ENCODE data around the gene NUP155. TPM values are rescaled to one million over a fixed set of nuclear protein-coding genes. Genes with fewer than 3 reads are reported as not detected.
"Not testable (repeated sequence)": the region's sequence is repeated elsewhere in the genome, so short reads cannot be mapped to it uniquely, and the experiment has no call there.

NUP155 gene
- total RNA-seq, 1 donor, result 25.0 TPM

- TF ChIP-seq, protein P1, sequence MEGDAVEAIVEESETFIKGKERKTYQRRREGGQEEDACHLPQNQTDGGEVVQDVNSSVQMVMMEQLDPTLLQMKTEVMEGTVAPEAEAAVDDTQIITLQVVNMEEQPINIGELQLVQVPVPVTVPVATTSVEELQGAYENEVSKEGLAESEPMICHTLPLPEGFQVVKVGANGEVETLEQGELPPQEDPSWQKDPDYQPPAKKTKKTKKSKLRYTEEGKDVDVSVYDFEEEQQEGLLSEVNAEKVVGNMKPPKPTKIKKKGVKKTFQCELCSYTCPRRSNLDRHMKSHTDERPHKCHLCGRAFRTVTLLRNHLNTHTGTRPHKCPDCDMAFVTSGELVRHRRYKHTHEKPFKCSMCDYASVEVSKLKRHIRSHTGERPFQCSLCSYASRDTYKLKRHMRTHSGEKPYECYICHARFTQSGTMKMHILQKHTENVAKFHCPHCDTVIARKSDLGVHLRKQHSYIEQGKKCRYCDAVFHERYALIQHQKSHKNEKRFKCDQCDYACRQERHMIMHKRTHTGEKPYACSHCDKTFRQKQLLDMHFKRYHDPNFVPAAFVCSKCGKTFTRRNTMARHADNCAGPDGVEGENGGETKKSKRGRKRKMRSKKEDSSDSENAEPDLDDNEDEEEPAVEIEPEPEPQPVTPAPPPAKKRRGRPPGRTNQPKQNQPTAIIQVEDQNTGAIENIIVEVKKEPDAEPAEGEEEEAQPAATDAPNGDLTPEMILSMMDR (IDR thresholded peaks at IDR 0.05; ENCODE audit: extremely low read depth, low read depth, low read length), result no peak
- H3K4me2 ChIP-seq (ENCODE audit: insufficient read depth, low read length), result no peak overlapping the region
- no peaks in the 10 kb centered on the region for H3K9me3 ChIP-seq (ENCODE audit: low read depth, low read length)
- no peak overlapping the region for H3K4me3 ChIP-seq (ENCODE audit: insufficient read depth, low read length)
- no peak overlapping the region for H2AFZ ChIP-seq (ENCODE audit: low read length)
- no peaks in the 10 kb centered on the region for H3K4me1 ChIP-seq (ENCODE audit: insufficient read depth, low read length)
- no peaks in the 10 kb centered on the region for H3K27me3 ChIP-seq (ENCODE audit: insufficient read depth, low read length)
- H3K36me3 ChIP-seq (ENCODE audit: insufficient read depth, low read length), result peaks cover 58% of the 10 kb centered on the region
- H3K79me2 ChIP-seq (ENCODE audit: insufficient read depth, low read length), result no peaks in the 10 kb centered on the region
- no peak for DNase-seq (ENCODE audit: insufficient read length, low spot score, missing footprints)
- H4K20me1 ChIP-seq (ENCODE audit: insufficient read depth, low read length), result no peaks in the 10 kb centered on the region
- no peak overlapping the region for H3K27ac ChIP-seq (ENCODE audit: low read depth, low read length)
Measured at GRCh38 chr5:37316027-37316426, 54.9 kb downstream of the NUP155 start.

DNA sequence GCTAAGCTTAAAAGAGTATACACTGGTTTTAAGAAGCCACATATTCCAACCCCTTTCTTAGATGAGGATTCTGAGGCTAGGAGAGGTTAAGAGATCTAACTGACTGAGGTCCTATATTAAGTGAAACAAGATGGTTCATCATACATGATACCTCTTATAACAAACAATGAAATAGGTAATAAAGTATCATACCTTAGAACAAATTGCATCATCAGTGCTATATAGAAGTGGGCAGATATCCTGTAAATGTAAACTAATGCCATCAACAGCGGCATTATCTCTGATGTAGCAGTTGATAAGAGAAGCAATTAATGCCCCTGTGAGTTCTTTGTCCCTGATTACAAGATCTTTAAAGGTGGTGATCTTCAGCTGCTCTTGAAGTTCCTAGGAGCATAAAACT, 60.5 kb downstream of the NUP155 start:
- Histone ChIP-seq H3K4me1 (ENCODE audit: insufficient read depth, low read length) (no peaks in the 10 kb centered on the region), H3K27ac (ENCODE audit: low read depth, low read length) (no peak overlapping the region), H2AFZ (ENCODE audit: low read length) (no peak overlapping the region), H3K9me3 (ENCODE audit: low read depth, low read length) (no peaks in the 10 kb centered on the region), H4K20me1 (ENCODE audit: insufficient read depth, low read length) (no peaks in the 10 kb centered on the region), H3K4me3 (ENCODE audit: insufficient read depth, low read length) (no peak overlapping the region), H3K4me2 (ENCODE audit: insufficient read depth, low read length) (no peak overlapping the region), H3K27me3 (ENCODE audit: insufficient read depth, low read length) (no peaks in the 10 kb centered on the region), H3K36me3 (ENCODE audit: insufficient read depth, low read length) (peaks cover 63% of the 10 kb centered on the region), H3K79me2 (ENCODE audit: insufficient read depth, low read length) (no peaks in the 10 kb centered on the region)
- DNase-seq (ENCODE audit: insufficient read length, low spot score, missing footprints), result no peak
- TF ChIP-seq, protein P1 (IDR thresholded peaks at IDR 0.05; ENCODE audit: extremely low read depth, low read depth, low read length), result no peak

GRCh38 chr5:37308793-37309192, 62.1 kb downstream of the NUP155 start:
- Histone ChIP-seq H3K27me3 (ENCODE audit: insufficient read depth, low read length) (no peaks in the 10 kb centered on the region), H3K4me2 (ENCODE audit: insufficient read depth, low read length) (no peak overlapping the region), H3K27ac (ENCODE audit: low read depth, low read length) (no peak overlapping the region), H3K79me2 (ENCODE audit: insufficient read depth, low read length) (no peaks in the 10 kb centered on the region), H4K20me1 (ENCODE audit: insufficient read depth, low read length) (no peaks in the 10 kb centered on the region), H2AFZ (ENCODE audit: low read length) (no peak overlapping the region), H3K4me3 (ENCODE audit: insufficient read depth, low read length) (no peak overlapping the region), H3K4me1 (ENCODE audit: insufficient read depth, low read length) (no peaks in the 10 kb centered on the region), H3K9me3 (ENCODE audit: low read depth, low read length) (no peaks in the 10 kb centered on the region), H3K36me3 (ENCODE audit: insufficient read depth, low read length) (peaks cover 63% of the 10 kb centered on the region)
- DNase-seq (ENCODE audit: insufficient read length, low spot score, missing footprints), result no peak
- TF ChIP-seq, protein P1 (IDR thresholded peaks at IDR 0.05; ENCODE audit: extremely low read depth, low read depth, low read length), result no peak

GRCh38 chr5:37304888-37305287, 66.0 kb downstream of the NUP155 start:
- no peak overlapping the region for H3K4me3 ChIP-seq (ENCODE audit: insufficient read depth, low read length)
- peaks cover 63% of the 10 kb centered on the region for H3K36me3 ChIP-seq (ENCODE audit: insufficient read depth, low read length)
- H3K27me3 ChIP-seq (ENCODE audit: insufficient read depth, low read length), result no peaks in the 10 kb centered on the region
- no peaks in the 10 kb centered on the region for H3K9me3 ChIP-seq (ENCODE audit: low read depth, low read length)
- no peaks in the 10 kb centered on the region for H3K79me2 ChIP-seq (ENCODE audit: insufficient read depth, low read length)
- H3K4me2 ChIP-seq (ENCODE audit: insufficient read depth, low read length), result no peak overlapping the region
- DNase-seq (ENCODE audit: insufficient read length, low spot score, missing footprints), result no peak
- TF ChIP-seq, protein P1 (IDR thresholded peaks at IDR 0.05; ENCODE audit: extremely low read depth, low read depth, low read length), result no peak
- H3K27ac ChIP-seq (ENCODE audit: low read depth, low read length), result no peak overlapping the region
- no peaks in the 10 kb centered on the region for H4K20me1 ChIP-seq (ENCODE audit: insufficient read depth, low read length)
- H2AFZ ChIP-seq (ENCODE audit: low read length), result no peak overlapping the region
- H3K4me1 ChIP-seq (ENCODE audit: insufficient read depth, low read length), result no peaks in the 10 kb centered on the region

DNA sequence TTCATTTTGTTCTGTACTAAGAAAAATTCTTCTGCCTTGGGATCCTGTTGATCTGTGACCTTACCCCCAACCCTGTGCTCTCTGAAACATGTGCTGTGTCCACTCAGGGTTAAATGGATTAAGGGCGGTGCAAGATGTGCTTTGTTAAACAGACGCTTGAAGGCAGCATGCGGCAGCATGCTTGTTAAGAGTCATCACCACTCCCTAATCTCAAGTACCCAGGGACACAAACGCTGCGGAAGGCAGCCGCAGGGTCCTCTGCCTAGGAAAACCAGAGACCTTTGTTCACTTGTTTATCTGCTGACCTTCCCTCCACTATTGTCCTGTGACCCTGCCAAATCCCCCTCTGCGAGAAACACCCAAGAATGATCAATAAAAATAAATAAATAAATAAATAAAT, 74.6 kb downstream of the NUP155 start:
- not testable (repeated sequence) for H3K4me1 ChIP-seq (ENCODE audit: insufficient read depth, low read length); H3K9me3 ChIP-seq (ENCODE audit: low read depth, low read length); H3K27me3 ChIP-seq (ENCODE audit: insufficient read depth, low read length); H3K4me2 ChIP-seq (ENCODE audit: insufficient read depth, low read length); H3K79me2 ChIP-seq (ENCODE audit: insufficient read depth, low read length); H2AFZ ChIP-seq (ENCODE audit: low read length); H3K4me3 ChIP-seq (ENCODE audit: insufficient read depth, low read length); H3K27ac ChIP-seq (ENCODE audit: low read depth, low read length); DNase-seq (ENCODE audit: insufficient read length, low spot score, missing footprints); H4K20me1 ChIP-seq (ENCODE audit: insufficient read depth, low read length)
- peaks cover 48% of the 10 kb centered on the region for H3K36me3 ChIP-seq (ENCODE audit: insufficient read depth, low read length)
